Measurements from ENCODE around the gene CCDC3. TPM values are rescaled to one million over a fixed set of nuclear protein-coding genes. Genes with fewer than 3 reads are reported as not detected.

Gene CCDC3
- total RNA-seq, 1 experiment from 2014 or later: 2.8 TPM

- Histone ChIP-seq H3K36me3 (ENCODE audit: insufficient read depth, low read length, poor library complexity, severe bottlenecking) (no peaks in the 10 kb centered on the region), H3K9me3 (ENCODE audit: low read depth, low read length, poor library complexity, severe bottlenecking) (no peaks in the 10 kb centered on the region), H3K4me3 (ENCODE audit: low read depth, low read length, poor library complexity, severe bottlenecking) (no peak overlapping the region), H3K27ac (ENCODE audit: low read depth, low read length, poor library complexity, severe bottlenecking) (no peak overlapping the region), H3K27me3 (replicated peaks; ENCODE audit: insufficient read depth, low read depth, low read length, poor library complexity) (no peaks in the 10 kb centered on the region), H3K4me1 (ENCODE audit: insufficient read depth, low read length, poor library complexity, severe bottlenecking) (peaks cover 5% of the 10 kb centered on the region)
- DNase-seq (ENCODE audit: low spot score): peak; percentile 67
- ChIA-PET CTCF (interaction anchor here (0.5 kb wide), 1 partner anchor 79 kb away, joined by 3 read pairs; no protein-coding TSS in a partner anchor), POLR2A (ENCODE audit: low non-redundant PET) (no interaction called here)
- no TSS peak for BruUV-seq (replicated peaks)
- TF ChIP-seq EZH2 (IDR thresholded peaks at IDR 0.05; ENCODE audit: borderline replicate concordance, low read depth, low read length, poor library complexity, severe bottlenecking) (no peak), CTCF (conservative IDR thresholded peaks at IDR 0.05; ENCODE audit: low read depth, low read length) (peak; percentile 74)
- intact Hi-C loops (cut with micrococcal nuclease; ENCODE audit: unreplicated experiment): no loop called here
Observed at GRCh38 chr10:12847361-12847975, 154.0 kb downstream of the CCDC3 start.

GRCh38 chr10:12846718-12847117, 154.8 kb downstream of the CCDC3 start:
- BruUV-seq (replicated peaks): no TSS peak
- H3K36me3 ChIP-seq (ENCODE audit: insufficient read depth, low read length, poor library complexity, severe bottlenecking): no peaks in the 10 kb centered on the region
- POLR2A ChIA-PET (ENCODE audit: low non-redundant PET): no interaction called here

More at GRCh38 chr10:12846718-12847117, 154.8 kb downstream of the CCDC3 start:
- intact Hi-C loops (cut with micrococcal nuclease; ENCODE audit: unreplicated experiment): no loop called here
- no peak for DNase-seq (ENCODE audit: low spot score)
- Histone ChIP-seq H3K4me1 (ENCODE audit: insufficient read depth, low read length, poor library complexity, severe bottlenecking) (peaks cover 5% of the 10 kb centered on the region), H3K9me3 (ENCODE audit: low read depth, low read length, poor library complexity, severe bottlenecking) (no peaks in the 10 kb centered on the region), H3K4me3 (ENCODE audit: low read depth, low read length, poor library complexity, severe bottlenecking) (no peak overlapping the region), H3K27ac (ENCODE audit: low read depth, low read length, poor library complexity, severe bottlenecking) (no peak overlapping the region), H3K27me3 (replicated peaks; ENCODE audit: insufficient read depth, low read depth, low read length, poor library complexity) (no peaks in the 10 kb centered on the region)
- TF ChIP-seq CTCF (conservative IDR thresholded peaks at IDR 0.05; ENCODE audit: low read depth, low read length): no peak
- TF ChIP-seq EZH2 (IDR thresholded peaks at IDR 0.05; ENCODE audit: borderline replicate concordance, low read depth, low read length, poor library complexity, severe bottlenecking): no peak
- CTCF ChIA-PET: no interaction called here

Other genes starting within 250 kb of the CCDC3 start
- gene OPTN, start 98.5 kb upstream of the CCDC3 start, total RNA-seq (2021): 13.5 and 16.6 TPM in 2 replicates
- 89.3 and 97.5 TPM in 2 replicates for gene MCM10, start 159.8 kb upstream of the CCDC3 start, total RNA-seq (2021)
- not detected in 2 replicates for gene UCMA, start 232.7 kb upstream of the CCDC3 start, total RNA-seq (2021)